ENCODE data around the gene WTIP. TPM values are rescaled to one million over a fixed set of nuclear protein-coding genes. Genes with fewer than 3 reads are reported as not detected.
A peak's percentile ranks its signal among the peaks of the same experiment; 100 is the strongest.

WTIP gene
- total and polyA plus RNA-seq, 2 donors from 2014 or later = 15.5 to 22.3 TPM

DNA sequence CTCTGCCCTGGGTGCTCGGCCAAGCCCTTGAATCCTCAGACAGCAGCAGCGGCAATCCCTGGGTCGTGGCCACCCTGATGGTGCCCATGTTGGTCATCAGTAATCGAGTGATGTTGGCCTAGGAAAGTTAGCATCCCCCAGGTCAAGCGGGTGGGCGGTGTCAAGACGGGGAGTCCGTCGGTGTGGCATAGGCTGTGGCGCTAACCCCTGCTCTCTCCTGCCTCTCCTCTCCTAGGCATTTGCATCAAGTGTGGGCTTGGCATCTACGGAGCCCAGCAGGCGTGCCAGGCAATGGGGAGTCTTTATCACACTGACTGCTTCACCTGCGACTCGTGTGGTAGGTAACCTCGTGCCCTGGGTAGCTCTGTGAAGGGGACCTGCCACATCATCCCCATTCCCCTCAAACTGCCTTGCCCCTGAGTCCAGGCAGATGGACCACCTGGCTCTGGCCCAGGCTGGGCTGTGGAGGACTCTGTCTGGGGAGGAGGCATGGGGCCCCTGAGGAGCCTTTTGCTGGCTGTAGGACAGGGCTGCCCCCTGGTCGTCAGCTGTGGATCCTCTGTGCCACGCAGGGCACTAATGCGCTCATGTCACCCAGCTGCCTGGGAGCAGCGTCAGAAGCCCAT is 8.7 kb downstream of the WTIP start:
- FAIRE-seq (no peak), DNase-seq (peak in 1 of 5 donors; percentile 45)
- intact Hi-C loops (cut with DNase I) = no loop called here
- H3K9ac ChIP-seq (ENCODE audit: low read length in 3 of 3) = no peak overlapping the region
- H3K27ac ChIP-seq (ENCODE audit: low read depth in 2 of 2, low read length in 2 of 2) = no peak overlapping the region
- no peaks in the 10 kb centered on the region for H3K9me3 ChIP-seq (ENCODE audit: control insufficient read depth in 2 of 3, insufficient read depth in 1 of 3, low read length in 3 of 3)
- peaks cover 0 to 4% (median 4%) of the 10 kb centered on the region in 3 donors for H3K36me3 ChIP-seq (ENCODE audit: control insufficient read depth in 2 of 3, insufficient read depth in 3 of 3, low read length in 3 of 3)
- no peak overlapping the region for H3K4me3 ChIP-seq (ENCODE audit: low read length in 3 of 3)
- TF ChIP-seq, protein P1, sequence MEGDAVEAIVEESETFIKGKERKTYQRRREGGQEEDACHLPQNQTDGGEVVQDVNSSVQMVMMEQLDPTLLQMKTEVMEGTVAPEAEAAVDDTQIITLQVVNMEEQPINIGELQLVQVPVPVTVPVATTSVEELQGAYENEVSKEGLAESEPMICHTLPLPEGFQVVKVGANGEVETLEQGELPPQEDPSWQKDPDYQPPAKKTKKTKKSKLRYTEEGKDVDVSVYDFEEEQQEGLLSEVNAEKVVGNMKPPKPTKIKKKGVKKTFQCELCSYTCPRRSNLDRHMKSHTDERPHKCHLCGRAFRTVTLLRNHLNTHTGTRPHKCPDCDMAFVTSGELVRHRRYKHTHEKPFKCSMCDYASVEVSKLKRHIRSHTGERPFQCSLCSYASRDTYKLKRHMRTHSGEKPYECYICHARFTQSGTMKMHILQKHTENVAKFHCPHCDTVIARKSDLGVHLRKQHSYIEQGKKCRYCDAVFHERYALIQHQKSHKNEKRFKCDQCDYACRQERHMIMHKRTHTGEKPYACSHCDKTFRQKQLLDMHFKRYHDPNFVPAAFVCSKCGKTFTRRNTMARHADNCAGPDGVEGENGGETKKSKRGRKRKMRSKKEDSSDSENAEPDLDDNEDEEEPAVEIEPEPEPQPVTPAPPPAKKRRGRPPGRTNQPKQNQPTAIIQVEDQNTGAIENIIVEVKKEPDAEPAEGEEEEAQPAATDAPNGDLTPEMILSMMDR (IDR thresholded peaks at IDR 0.05; ENCODE audit: borderline replicate concordance, extremely low read depth, insufficient read depth) = no peak
- H3K27me3 ChIP-seq (ENCODE audit: control insufficient read depth, insufficient read depth, low read length) = no peaks in the 10 kb centered on the region
- H3K4me1 ChIP-seq (ENCODE audit: control insufficient read depth in 2 of 3, insufficient read depth in 2 of 3, low read depth in 1 of 3, low read length in 3 of 3) = peaks cover 0 to 2% (median 0%) of the 10 kb centered on the region in 3 donors

DNA sequence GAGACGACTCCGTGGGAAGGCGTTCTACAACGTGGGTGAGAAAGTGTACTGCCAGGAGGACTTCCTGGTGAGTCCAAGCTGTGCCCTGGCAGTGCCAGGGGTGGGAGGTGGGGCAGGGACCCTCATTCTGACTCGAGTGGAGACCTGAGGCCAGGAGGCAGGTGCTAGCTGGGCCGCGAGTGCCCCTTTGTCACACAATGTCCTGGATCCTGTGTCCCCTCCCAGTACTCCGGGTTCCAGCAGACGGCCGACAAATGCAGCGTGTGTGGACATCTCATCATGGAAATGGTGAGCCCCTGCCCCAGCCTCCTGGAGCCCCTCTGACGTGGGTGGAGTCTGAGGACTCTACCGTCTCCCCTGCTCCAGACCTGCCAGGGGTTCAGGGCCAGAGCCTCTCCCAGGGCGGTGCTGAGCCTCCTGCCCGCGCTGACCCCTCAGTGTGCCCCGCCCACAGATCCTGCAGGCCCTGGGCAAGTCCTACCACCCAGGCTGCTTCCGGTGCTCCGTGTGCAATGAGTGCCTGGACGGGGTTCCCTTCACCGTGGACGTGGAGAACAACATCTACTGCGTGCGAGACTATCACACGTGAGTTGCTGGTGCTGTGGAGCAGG is 11.6 kb downstream of the WTIP start:
- DNase-seq (peak in 2 of 5 donors; percentile 22 to 50), FAIRE-seq (no peak)
- Histone ChIP-seq H3K4me1 (ENCODE audit: control insufficient read depth in 2 of 3, insufficient read depth in 2 of 3, low read depth in 1 of 3, low read length in 3 of 3) (no peaks in the 10 kb centered on the region), H3K9ac (ENCODE audit: low read length in 3 of 3) (no peak overlapping the region), H3K27ac (ENCODE audit: low read depth in 2 of 2, low read length in 2 of 2) (no peak overlapping the region), H3K9me3 (ENCODE audit: control insufficient read depth in 2 of 3, insufficient read depth in 1 of 3, low read length in 3 of 3) (no peaks in the 10 kb centered on the region), H3K36me3 (ENCODE audit: control insufficient read depth in 2 of 3, insufficient read depth in 3 of 3, low read length in 3 of 3) (peaks cover 0 to 10% (median 6%) of the 10 kb centered on the region in 3 donors), H3K27me3 (ENCODE audit: control insufficient read depth, insufficient read depth, low read length) (no peaks in the 10 kb centered on the region), H3K4me3 (ENCODE audit: low read length in 3 of 3) (no peak overlapping the region)
- intact Hi-C loops (cut with DNase I) = no loop called here
- TF ChIP-seq, protein P1 (IDR thresholded peaks at IDR 0.05; ENCODE audit: borderline replicate concordance, extremely low read depth, insufficient read depth) = no peak

DNA sequence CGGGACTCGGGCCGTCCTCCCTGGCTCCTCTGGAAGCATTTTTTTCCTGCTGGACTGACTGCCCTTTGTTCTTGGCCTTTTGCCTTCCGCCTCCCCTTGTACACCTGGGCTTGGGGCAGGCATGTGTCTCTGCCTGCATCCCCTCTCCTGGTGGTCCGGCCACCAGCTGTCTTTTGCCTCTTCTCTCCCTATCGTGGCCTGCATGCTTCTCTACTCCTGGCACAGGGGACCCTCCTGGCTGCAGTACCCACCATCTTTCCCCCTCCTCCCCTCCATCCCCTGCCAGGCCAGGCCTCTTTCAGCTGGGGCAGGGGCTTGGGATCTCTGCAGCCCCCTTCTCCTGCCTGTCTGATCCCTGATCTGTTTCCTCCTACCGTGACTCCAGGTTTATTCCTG is 12.1 kb downstream of the WTIP start:
- no peak for FAIRE-seq
- Histone ChIP-seq H3K27ac (ENCODE audit: low read depth in 2 of 2, low read length in 2 of 2) (no peak overlapping the region), H3K36me3 (ENCODE audit: control insufficient read depth in 2 of 3, insufficient read depth in 3 of 3, low read length in 3 of 3) (peaks cover 0 to 10% (median 6%) of the 10 kb centered on the region in 3 donors), H3K4me3 (ENCODE audit: low read length in 3 of 3) (no peak overlapping the region), H3K27me3 (ENCODE audit: control insufficient read depth, insufficient read depth, low read length) (no peaks in the 10 kb centered on the region), H3K4me1 (ENCODE audit: control insufficient read depth in 2 of 3, insufficient read depth in 2 of 3, low read depth in 1 of 3, low read length in 3 of 3) (no peaks in the 10 kb centered on the region), H3K9me3 (ENCODE audit: control insufficient read depth in 2 of 3, insufficient read depth in 1 of 3, low read length in 3 of 3) (no peaks in the 10 kb centered on the region), H3K9ac (ENCODE audit: low read length in 3 of 3) (no peak overlapping the region)
- TF ChIP-seq, protein P1 (IDR thresholded peaks at IDR 0.05; ENCODE audit: borderline replicate concordance, extremely low read depth, insufficient read depth) = no peak
- DNase-seq = peak in 1 of 5 donors; percentile 35
- intact Hi-C loops (cut with DNase I) = no loop called here

Data from kidney (tissue), 14 donors.